Osteocyte (in vitro differentiated cells): Measurements from ENCODE around the gene ZFHX3. TPM values are rescaled to one million over a fixed set of nuclear protein-coding genes. Genes with fewer than 3 reads are reported as not detected.
A peak's percentile ranks its signal among the peaks of the same experiment; 100 is the strongest.

Experiments
- DNase-seq: peaks from one replicate; pipeline ENCODE4 v3.0.0; 2021; ENCODE audit warnings: mixed read lengths; ENCODE audit not compliant: unreplicated experiment; ENCODE audit errors: extremely low spot score
- H3K27ac Mint-ChIP-seq: one replicate; pipeline ENCODE4 v1.8.0; 2021; ENCODE audit warnings: mild to moderate bottlenecking, mixed read lengths; ENCODE audit not compliant: unreplicated experiment
- H3K27me3 Mint-ChIP-seq: one replicate; pipeline ENCODE4 v1.8.0; 2021; ENCODE audit warnings: mixed read lengths; ENCODE audit not compliant: unreplicated experiment
- H3K36me3 Mint-ChIP-seq: one replicate; pipeline ENCODE4 v1.8.0; 2021; ENCODE audit warnings: mixed read lengths; ENCODE audit not compliant: unreplicated experiment
- H3K4me1 Mint-ChIP-seq: one replicate; pipeline ENCODE4 v1.8.0; 2021; ENCODE audit warnings: mixed read lengths; ENCODE audit not compliant: unreplicated experiment
- H3K4me3 Mint-ChIP-seq: one replicate; pipeline ENCODE4 v1.8.0; 2021; ENCODE audit warnings: mild to moderate bottlenecking, moderate library complexity, mixed read lengths; ENCODE audit not compliant: unreplicated experiment
- H3K9me3 Mint-ChIP-seq: one replicate; pipeline ENCODE4 v1.8.0; 2021; ENCODE audit warnings: mixed read lengths; ENCODE audit not compliant: unreplicated experiment
- total RNA-seq: library from RNA; stranded (reverse); gene quantifications from 2 replicates; pipeline ENCODE4 v1.2.1, GENCODE V29; 2021
- TF ChIP-seq, protein P1 (sequence below): fragments of 200-600 bp; sonication (generic); IDR thresholded peaks from 2 replicates; pipeline ENCODE4 v1.5.0; 2021; ENCODE audit warnings: antibody characterized with exemption, mild to moderate bottlenecking, moderate library complexity

Gene ZFHX3
- total RNA-seq, 1 donor from 2014 or later, result 89.1 TPM

DNA sequence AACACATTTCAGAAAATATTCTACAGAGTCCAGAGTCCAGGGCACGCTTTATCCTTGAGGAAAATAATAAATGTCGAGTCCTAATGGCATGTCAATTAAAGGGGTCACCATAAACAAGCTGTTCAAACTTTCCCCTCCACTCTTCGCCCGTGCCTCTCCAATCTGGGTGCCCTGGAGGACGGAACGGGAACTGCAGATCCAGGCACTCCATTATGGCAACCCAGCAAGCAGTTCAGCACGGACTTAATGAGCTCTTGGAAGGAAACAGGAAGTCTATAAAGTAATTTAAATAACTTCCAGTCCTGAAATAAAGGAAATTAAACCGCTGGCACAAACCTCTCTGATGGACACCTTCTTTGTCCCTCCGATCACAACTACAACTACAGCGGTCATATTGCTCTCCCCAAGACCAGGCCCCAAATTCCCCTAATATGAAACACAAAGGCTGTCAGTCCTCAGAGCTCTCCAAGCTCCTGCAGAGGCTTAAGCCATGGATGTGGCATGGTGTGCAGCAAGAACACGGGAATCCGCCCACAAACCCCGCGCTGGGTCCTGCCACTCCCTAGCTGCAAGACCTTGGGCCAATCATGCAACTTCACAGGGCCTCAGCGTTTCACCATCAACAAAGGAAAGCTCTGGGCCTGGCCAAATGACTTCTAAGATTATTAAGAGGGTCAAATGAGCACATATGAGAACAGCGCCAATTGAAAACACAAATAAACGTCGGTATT is 52.6 kb downstream of the ZFHX3 start:
- TF ChIP-seq, protein P1, sequence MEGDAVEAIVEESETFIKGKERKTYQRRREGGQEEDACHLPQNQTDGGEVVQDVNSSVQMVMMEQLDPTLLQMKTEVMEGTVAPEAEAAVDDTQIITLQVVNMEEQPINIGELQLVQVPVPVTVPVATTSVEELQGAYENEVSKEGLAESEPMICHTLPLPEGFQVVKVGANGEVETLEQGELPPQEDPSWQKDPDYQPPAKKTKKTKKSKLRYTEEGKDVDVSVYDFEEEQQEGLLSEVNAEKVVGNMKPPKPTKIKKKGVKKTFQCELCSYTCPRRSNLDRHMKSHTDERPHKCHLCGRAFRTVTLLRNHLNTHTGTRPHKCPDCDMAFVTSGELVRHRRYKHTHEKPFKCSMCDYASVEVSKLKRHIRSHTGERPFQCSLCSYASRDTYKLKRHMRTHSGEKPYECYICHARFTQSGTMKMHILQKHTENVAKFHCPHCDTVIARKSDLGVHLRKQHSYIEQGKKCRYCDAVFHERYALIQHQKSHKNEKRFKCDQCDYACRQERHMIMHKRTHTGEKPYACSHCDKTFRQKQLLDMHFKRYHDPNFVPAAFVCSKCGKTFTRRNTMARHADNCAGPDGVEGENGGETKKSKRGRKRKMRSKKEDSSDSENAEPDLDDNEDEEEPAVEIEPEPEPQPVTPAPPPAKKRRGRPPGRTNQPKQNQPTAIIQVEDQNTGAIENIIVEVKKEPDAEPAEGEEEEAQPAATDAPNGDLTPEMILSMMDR, result peak; percentile 51
- Mint-ChIP-seq H3K4me1 (peaks cover 88% of the 10 kb centered on the region), H3K27me3 (no peaks in the 10 kb centered on the region), H3K27ac (peak overlapping the region; percentile 31), H3K36me3 (peaks cover 5% of the 10 kb centered on the region), H3K9me3 (no peaks in the 10 kb centered on the region), H3K4me3 (no peak overlapping the region)
- no peak for DNase-seq

DNA sequence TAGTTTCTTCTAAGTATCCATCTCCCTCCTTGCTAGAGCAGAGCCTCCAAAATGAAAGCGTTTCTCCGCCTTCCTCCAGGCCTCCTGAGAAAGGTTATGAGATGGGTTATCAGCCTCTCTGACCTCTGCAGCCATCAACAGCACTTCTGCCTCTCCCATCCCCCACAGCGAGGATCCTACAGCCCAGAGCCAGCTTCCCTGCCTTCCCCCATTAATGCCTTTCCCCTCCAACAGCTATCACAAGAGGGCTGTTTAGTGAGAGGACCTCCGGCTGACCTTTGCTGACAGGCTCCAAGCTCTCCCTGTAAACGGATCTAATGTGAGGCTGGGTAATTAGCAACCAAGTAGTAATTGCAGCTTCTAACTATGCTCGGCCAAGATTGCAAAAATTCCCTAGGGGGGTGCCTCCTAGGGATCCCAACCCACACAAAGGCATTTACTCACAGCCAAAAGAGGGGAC is 55.8 kb downstream of the ZFHX3 start:
- Mint-ChIP-seq H3K4me1 (peaks cover 88% of the 10 kb centered on the region), H3K36me3 (peaks cover 4% of the 10 kb centered on the region), H3K27me3 (no peaks in the 10 kb centered on the region), H3K9me3 (no peaks in the 10 kb centered on the region), H3K4me3 (no peak overlapping the region), H3K27ac (peak overlapping the region; percentile 95)
- DNase-seq, result no peak
- TF ChIP-seq, protein P1, result no peak

DNA sequence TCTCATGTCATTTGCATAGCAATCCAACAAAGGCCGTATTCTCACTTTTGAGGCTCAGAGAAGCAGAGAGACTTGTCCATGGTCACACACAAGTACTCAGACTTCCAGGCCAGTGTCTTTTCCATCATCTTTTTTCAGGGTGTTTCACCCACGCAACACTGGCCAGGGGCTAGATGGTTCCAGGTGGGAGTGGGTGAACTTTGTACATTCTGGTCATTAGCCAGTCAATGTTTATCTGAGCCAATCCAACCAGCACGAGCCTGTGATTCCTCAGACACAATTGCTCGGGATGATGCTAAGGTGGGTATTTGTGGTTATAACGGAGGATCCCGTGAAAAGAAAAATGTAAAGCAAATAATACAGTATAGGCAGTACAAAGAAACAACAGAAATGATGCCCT is 56.3 kb downstream of the ZFHX3 start:
- H3K27ac Mint-ChIP-seq, result peak overlapping the region; percentile 95
- no peaks in the 10 kb centered on the region for H3K27me3 Mint-ChIP-seq
- H3K4me1 Mint-ChIP-seq, result peaks cover 88% of the 10 kb centered on the region
- H3K4me3 Mint-ChIP-seq, result no peak overlapping the region
- peaks cover 2% of the 10 kb centered on the region for H3K36me3 Mint-ChIP-seq
- TF ChIP-seq, protein P1, result no peak
- no peaks in the 10 kb centered on the region for H3K9me3 Mint-ChIP-seq
- DNase-seq, result no peak

DNA sequence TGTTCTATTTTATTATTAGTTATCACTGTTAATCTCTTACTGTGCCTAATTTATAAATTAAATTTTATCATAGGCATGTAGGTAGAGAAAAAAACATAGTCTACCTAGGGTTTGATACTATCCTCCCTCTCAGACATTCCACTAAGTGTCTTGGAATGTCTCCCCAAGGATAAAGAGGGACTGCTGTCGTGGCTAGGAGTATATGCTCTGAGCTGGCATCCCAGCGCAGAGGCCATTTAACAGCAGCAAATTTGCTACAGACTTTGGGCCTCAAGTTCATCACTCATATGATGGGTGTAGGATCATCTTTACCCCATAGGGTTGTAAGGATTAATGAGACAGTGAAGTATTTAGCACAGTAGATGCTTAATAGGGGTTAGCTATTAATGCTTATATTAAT is 56.7 kb downstream of the ZFHX3 start:
- DNase-seq, result no peak
- peak overlapping the region; percentile 95 for H3K27ac Mint-ChIP-seq
- no peak overlapping the region for H3K4me3 Mint-ChIP-seq
- peaks cover 87% of the 10 kb centered on the region for H3K4me1 Mint-ChIP-seq
- no peaks in the 10 kb centered on the region for H3K9me3 Mint-ChIP-seq
- TF ChIP-seq, protein P1, result no peak
- no peaks in the 10 kb centered on the region for H3K27me3 Mint-ChIP-seq
- peaks cover under 1% of the 10 kb centered on the region for H3K36me3 Mint-ChIP-seq

DNA sequence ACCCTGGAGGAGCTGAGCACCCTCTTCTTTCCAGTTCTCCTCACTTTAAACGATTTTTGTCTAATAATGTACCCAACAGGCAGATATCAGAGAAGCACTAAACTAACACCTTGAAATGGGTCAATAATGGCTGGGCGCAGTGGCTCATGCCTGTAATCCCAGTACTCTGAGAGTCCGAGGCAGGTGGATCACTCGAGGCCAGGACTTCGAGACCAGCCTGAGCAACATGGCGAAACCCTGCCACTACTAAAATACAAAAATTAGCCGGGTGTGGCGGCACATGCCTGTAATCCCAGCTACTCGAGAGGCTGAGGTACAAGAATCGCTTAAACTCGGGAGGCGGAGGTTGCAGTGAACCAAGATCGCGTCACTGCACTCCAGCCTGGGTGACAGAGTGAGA is 57.4 kb downstream of the ZFHX3 start:
- TF ChIP-seq, protein P1, result no peak
- Mint-ChIP-seq H3K27me3 (no peaks in the 10 kb centered on the region), H3K4me3 (peak overlapping the region; percentile 67), H3K36me3 (no peaks in the 10 kb centered on the region), H3K4me1 (peaks cover 92% of the 10 kb centered on the region), H3K9me3 (no peaks in the 10 kb centered on the region), H3K27ac (peak overlapping the region; percentile 95)
- DNase-seq, result no peak
